ENCODE results near the gene SOX18. TPM values are rescaled to one million over a fixed set of nuclear protein-coding genes. Genes with fewer than 3 reads are reported as not detected.
A peak's percentile ranks its signal among the peaks of the same experiment; 100 is the strongest.

The SOX18 gene
- total and polyA plus RNA-seq, 2 of the 13 experiments (the other 11 are each of a cell fraction or from before 2014, with no cell fraction given) = 1.6 to 1.9 TPM

DNA sequence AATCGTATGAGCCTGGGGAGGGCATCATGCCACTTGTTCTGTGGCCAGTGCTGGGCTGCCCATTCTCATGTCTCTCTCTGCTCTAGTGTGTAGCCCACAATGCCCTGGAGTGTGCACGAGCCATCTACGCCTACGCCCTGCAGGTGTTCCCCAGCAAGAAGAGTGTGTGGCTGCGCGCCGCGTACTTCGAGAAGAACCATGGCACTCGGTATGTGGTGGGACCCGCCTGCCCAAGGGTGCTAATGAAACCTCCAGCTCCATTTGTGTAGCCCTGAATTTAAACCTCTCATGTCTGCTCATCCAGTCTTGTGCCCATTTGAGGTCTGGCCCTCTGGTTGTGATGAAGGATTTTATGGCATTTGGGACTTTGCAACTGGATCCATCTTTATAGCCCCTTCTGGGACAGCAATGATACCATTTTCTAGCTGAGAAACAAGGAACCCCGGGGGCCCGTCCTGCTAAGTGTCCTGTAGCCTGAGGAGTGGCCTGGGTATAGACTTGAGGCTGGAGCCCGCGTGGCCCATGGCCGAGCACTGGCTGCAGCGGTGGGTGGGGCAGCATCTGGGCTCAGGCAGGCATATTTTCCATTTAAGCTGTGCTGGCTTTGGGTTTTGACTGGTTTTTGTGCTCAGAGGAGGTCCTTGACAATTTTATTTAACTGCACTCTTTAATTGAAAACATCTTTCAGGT, 26.6 kb downstream of the SOX18 start (continued):
- 0 out of 2 replicates have a peak, but pooled peaks have one; percentile 42 for TF ChIP-seq SRY (CRISPR knock-in tag; IDR thresholded peaks at IDR 0.05)
- no peak for TF ChIP-seq ZMYM2 (CRISPR knock-in tag; IDR thresholded peaks at IDR 0.05)
- 0 out of 2 replicates have a peak, but pooled peaks have one; percentile 35 for TF ChIP-seq ZMAT3 (CRISPR knock-in tag; conservative IDR thresholded peaks at IDR 0.05)
- TF ChIP-seq, protein P1, sequence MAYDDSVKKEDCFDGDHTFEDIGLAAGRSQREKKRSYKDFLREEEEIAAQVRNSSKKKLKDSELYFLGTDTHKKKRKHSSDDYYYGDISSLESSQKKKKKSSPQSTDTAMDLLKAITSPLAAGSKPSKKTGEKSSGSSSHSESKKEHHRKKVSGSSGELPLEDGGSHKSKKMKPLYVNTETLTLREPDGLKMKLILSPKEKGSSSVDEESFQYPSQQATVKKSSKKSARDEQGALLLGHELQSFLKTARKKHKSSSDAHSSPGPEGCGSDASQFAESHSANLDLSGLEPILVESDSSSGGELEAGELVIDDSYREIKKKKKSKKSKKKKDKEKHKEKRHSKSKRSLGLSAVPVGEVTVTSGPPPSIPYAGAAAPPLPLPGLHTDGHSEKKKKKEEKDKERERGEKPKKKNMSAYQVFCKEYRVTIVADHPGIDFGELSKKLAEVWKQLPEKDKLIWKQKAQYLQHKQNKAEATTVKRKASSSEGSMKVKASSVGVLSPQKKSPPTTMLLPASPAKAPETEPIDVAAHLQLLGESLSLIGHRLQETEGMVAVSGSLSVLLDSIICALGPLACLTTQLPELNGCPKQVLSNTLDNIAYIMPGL (CRISPR knock-in tag; IDR thresholded peaks at IDR 0.05; ENCODE audit: borderline replicate concordance in 1 of 2, low read depth in 1 of 2) = 0 out of 4 replicates have a peak, but pooled peaks of 1 of the 2 experiments have one; percentile 19
- peak; percentile 46; the same call in 1 of the 2 replicates for TF ChIP-seq TOPORS (CRISPR knock-in tag; IDR thresholded peaks at IDR 0.05)
- no peak for TF ChIP-seq ZNF83 (CRISPR knock-in tag; IDR thresholded peaks at IDR 0.05; ENCODE audit: borderline replicate concordance)
- TF ChIP-seq, protein P2, sequence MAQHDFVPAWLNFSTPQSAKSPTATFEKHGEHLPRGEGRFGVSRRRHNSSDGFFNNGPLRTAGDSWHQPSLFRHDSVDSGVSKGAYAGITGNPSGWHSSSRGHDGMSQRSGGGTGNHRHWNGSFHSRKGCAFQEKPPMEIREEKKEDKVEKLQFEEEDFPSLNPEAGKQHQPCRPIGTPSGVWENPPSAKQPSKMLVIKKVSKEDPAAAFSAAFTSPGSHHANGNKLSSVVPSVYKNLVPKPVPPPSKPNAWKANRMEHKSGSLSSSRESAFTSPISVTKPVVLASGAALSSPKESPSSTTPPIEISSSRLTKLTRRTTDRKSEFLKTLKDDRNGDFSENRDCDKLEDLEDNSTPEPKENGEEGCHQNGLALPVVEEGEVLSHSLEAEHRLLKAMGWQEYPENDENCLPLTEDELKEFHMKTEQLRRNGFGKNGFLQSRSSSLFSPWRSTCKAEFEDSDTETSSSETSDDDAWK (CRISPR knock-in tag; IDR thresholded peaks at IDR 0.05) = no peak
- no peak for TF ChIP-seq MED1 (CRISPR knock-in tag; IDR thresholded peaks at IDR 0.05)

All from HepG2 (cell line).